Body of pancreas (tissue), 4 donors: ENCODE measurements around the gene PHACTR3. TPM values are rescaled to one million over a fixed set of nuclear protein-coding genes. Genes with fewer than 3 reads are reported as not detected.

Source experiments
- ATAC-seq: fragments of 150-250 bp; one replicate; pipeline ENCODE4 v1.9.1; 2016
- DNase-seq, 4 donors: peaks; one replicate each; pipeline ENCODE4 v3.0.0-alpha.2; 2019
- H3K27ac ChIP-seq, 4 donors: fragments of 200-600 bp; sonication (generic); 1 replicate in 3 of 4; 2 replicates in 1 of 4; pipeline versions ENCODE4 v1.5.1 to v1.6.1; 2016 to 2019; ENCODE audit warnings: mild to moderate bottlenecking in 1 of 4, mixed read lengths in 1 of 4, moderate library complexity in 1 of 4
- H3K27me3 ChIP-seq, 2 donors: fragments of 200-600 bp; sonication (generic); one replicate each; pipeline ENCODE4 v1.6.0; 2016; ENCODE audit warnings: mild to moderate bottlenecking in 1 of 2
- H3K36me3 ChIP-seq, 2 donors: fragments of 200-600 bp; sonication (generic); replicated peaks in 1 of 2; 2 replicates each; pipeline ENCODE4 v1.5.1; 2016; ENCODE audit warnings: low read depth in 2 of 2; ENCODE audit not compliant: insufficient read depth in 1 of 2
- H3K4me1 ChIP-seq: fragments of 200-600 bp; sonication (generic); one replicate; pipeline ENCODE4 v1.6.0; 2016
- H3K4me3 ChIP-seq, 2 donors: fragments of 200-600 bp; sonication (generic); 1 replicate in 1 of 2; 2 replicates in 1 of 2; pipeline ENCODE4 v1.5.1; 2016 to 2019
- H3K9me3 ChIP-seq, 3 donors: fragments of 200-600 bp; sonication (generic); 1 replicate in 2 of 3; 2 replicates in 1 of 3; pipeline ENCODE4 v1.5.1; 2016
- POLR2A ChIP-seq, 3 donors: fragments of 450-650 bp; IDR thresholded peaks; one replicate each; pipeline ENCODE4 v1.6.1; 2016; ENCODE audit warnings: antibody characterized with exemption in 3 of 3, mild to moderate bottlenecking in 2 of 3
- WGBS, 2 donors: methylation state at CpG; one replicate each; pipeline ENCODE4 v1.1.5; 2017; 5-methylcytosine and 5-hydroxymethylcytosine counted together
- intact Hi-C: fragments of 100-400 bp; cut with DNase I; formaldehyde crosslinking; loops from one replicate; pipeline ENCODE4 v1.15.1; 2023
- total RNA-seq, 2 donors: library from RNA; depleted of rRNA; stranded (reverse); fragments of >200 nt; gene quantifications; one replicate each; pipeline ENCODE4 v1.1.0, GENCODE V29; 2016
- TF ChIP-seq, protein P1 (sequence below), 7 experiments: fragments of 450-650 bp in 4 of 7; fragments of 200-600 bp in 3 of 7; sonication (generic) in 3 of 7; IDR thresholded peaks; one replicate each; pipeline ENCODE4 v1.5.1; 2016 to 2019; ENCODE audit warnings: antibody characterized with exemption in 7 of 7

The PHACTR3 gene
- total RNA-seq, 2 donors from 2014 or later, result 0.52 to 0.66 TPM

GRCh38 chr20:59752101-59752586 lies 147.8 kb downstream of the PHACTR3 start:
- no peak overlapping the region for H3K4me3 ChIP-seq
- peaks cover 0 to 12% of the 10 kb centered on the region in 2 donors for H3K27me3 ChIP-seq
- no peak overlapping the region for H3K27ac ChIP-seq
- TF ChIP-seq POLR2A (IDR thresholded peaks at IDR 0.05), result no peak
- H3K36me3 ChIP-seq, result no peaks in the 10 kb centered on the region
- H3K9me3 ChIP-seq, result no peaks in the 10 kb centered on the region
- 20 to 26% methylated on average over 9 to 17 of the region's 17 CpGs for WGBS, 2 donors
- DNase-seq (peak in 1 of 4 donors; percentile 23), ATAC-seq (no peak)
- intact Hi-C loops, result no loop called here
- no peaks in the 10 kb centered on the region for H3K4me1 ChIP-seq

GRCh38 chr20:59752704-59753460 lies 148.5 kb downstream of the PHACTR3 start:
- Histone ChIP-seq H3K27ac (no peak overlapping the region), H3K27me3 (peaks cover 0 to 12% of the 10 kb centered on the region in 2 donors), H3K4me1 (no peaks in the 10 kb centered on the region), H3K9me3 (no peaks in the 10 kb centered on the region), H3K4me3 (no peak overlapping the region), H3K36me3 (no peaks in the 10 kb centered on the region)
- ATAC-seq (no peak), DNase-seq (no peak)
- intact Hi-C loops, result no loop called here
- TF ChIP-seq, protein P1, sequence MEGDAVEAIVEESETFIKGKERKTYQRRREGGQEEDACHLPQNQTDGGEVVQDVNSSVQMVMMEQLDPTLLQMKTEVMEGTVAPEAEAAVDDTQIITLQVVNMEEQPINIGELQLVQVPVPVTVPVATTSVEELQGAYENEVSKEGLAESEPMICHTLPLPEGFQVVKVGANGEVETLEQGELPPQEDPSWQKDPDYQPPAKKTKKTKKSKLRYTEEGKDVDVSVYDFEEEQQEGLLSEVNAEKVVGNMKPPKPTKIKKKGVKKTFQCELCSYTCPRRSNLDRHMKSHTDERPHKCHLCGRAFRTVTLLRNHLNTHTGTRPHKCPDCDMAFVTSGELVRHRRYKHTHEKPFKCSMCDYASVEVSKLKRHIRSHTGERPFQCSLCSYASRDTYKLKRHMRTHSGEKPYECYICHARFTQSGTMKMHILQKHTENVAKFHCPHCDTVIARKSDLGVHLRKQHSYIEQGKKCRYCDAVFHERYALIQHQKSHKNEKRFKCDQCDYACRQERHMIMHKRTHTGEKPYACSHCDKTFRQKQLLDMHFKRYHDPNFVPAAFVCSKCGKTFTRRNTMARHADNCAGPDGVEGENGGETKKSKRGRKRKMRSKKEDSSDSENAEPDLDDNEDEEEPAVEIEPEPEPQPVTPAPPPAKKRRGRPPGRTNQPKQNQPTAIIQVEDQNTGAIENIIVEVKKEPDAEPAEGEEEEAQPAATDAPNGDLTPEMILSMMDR (IDR thresholded peaks at IDR 0.05), result no peak
- TF ChIP-seq POLR2A (IDR thresholded peaks at IDR 0.05), result no peak
- 43 to 53% methylated on average over 20 of the region's 20 CpGs for WGBS, 2 donors

DNA sequence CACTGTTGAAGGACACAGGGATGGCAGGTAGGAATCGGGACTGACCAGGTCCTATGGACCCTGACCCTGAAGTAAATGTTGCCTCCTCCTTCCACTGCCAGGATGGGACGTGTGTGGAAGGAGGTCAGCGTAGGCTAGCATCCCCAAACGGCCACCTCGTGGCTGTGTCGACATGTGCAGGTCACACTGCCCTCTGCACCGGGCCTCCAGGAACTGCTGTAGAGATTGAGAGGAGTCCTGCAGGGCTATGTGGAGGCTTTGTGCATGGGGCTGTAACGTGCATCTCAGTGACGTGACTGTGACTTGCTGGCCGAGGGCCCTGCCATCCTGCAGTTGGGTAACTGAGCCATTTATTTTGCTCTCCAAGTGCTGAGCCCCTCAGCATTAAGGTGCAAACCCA lies 149.5 kb downstream of the PHACTR3 start:
- ATAC-seq (no peak), DNase-seq (no peak)
- no peaks in the 10 kb centered on the region for H3K4me1 ChIP-seq
- H3K27ac ChIP-seq, result no peak overlapping the region
- no peak overlapping the region for H3K4me3 ChIP-seq
- no peaks in the 10 kb centered on the region for H3K9me3 ChIP-seq
- peaks cover 0 to 12% of the 10 kb centered on the region in 2 donors for H3K27me3 ChIP-seq
- intact Hi-C loops, result no loop called here
- no peak for TF ChIP-seq POLR2A (IDR thresholded peaks at IDR 0.05)
- TF ChIP-seq, protein P1 (IDR thresholded peaks at IDR 0.05), result no peak
- no peaks in the 10 kb centered on the region for H3K36me3 ChIP-seq
- 31 to 49% methylated on average over 10 of the region's 10 CpGs for WGBS, 2 donors

DNA sequence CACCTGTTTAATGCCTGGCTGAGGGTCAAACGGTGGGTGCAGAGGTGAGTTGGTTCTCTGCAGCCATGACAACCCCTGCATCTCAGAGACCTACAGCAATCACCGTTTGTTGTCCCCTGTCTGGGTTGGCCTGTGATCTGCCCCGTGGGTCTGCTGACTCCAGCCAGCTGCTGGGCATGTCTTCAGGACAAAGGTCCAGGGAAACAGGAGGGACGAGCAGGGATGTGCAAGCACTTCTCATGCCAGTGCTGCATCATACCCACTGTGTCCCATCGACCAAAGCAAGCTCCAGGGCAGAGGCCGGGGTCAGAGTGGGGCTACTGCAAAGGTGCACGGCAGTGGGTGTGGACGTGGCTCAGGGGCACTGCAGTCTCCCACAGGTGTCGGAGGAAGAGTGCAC lies 150.2 kb downstream of the PHACTR3 start:
- no peak overlapping the region for H3K4me3 ChIP-seq
- peaks cover 0 to 12% of the 10 kb centered on the region in 2 donors for H3K27me3 ChIP-seq
- 36 to 39% methylated on average over 5 to 9 of the region's 9 CpGs for WGBS, 2 donors
- no peak for ATAC-seq
- H3K36me3 ChIP-seq, result no peaks in the 10 kb centered on the region
- H3K4me1 ChIP-seq, result no peaks in the 10 kb centered on the region
- intact Hi-C loops, result no loop called here
- no peak for TF ChIP-seq POLR2A (IDR thresholded peaks at IDR 0.05)
- TF ChIP-seq, protein P1 (IDR thresholded peaks at IDR 0.05), result no peak
- H3K27ac ChIP-seq, result no peak overlapping the region
- no peaks in the 10 kb centered on the region for H3K9me3 ChIP-seq
- DNase-seq, result no peak

DNA sequence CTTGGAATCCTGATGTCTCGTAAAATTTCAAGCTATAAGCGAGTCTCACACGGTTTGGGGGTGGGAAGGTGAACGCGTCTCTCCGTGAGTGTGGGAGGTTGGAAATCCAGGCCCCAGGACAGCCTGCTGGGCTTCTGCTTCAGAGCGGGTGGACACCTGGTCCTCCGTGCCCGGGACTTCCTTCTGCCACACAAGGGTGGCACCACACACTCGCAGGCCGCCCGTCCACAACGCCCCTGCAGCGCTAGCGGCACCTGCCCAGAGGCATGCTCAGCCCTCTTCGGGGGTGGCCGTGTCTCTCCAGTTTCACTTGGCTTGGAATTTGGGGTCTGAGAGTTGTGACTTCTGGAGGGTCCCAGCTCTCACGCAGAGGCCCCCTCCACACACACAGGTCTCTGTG lies 151.9 kb downstream of the PHACTR3 start:
- intact Hi-C loops, result no loop called here
- ATAC-seq (no peak), DNase-seq (no peak)
- Histone ChIP-seq H3K4me3 (no peak overlapping the region), H3K27me3 (peaks cover 0 to 12% of the 10 kb centered on the region in 2 donors), H3K36me3 (no peaks in the 10 kb centered on the region), H3K4me1 (no peaks in the 10 kb centered on the region), H3K27ac (no peak overlapping the region), H3K9me3 (no peaks in the 10 kb centered on the region)
- TF ChIP-seq, protein P1 (IDR thresholded peaks at IDR 0.05), result no peak
- TF ChIP-seq POLR2A (IDR thresholded peaks at IDR 0.05), result no peak
- 71 to 76% methylated on average over 14 to 18 of the region's 18 CpGs for WGBS, 2 donors
